Endothelial cell of umbilical vein (primary cell): ENCODE measurements around the gene NCKAP5. TPM values are rescaled to one million over a fixed set of nuclear protein-coding genes. Genes with fewer than 3 reads are reported as not detected.

Experiments
- BruUV-seq: library from RNA; stranded (reverse); fragments of 400-500 nt; replicated peaks from 2 replicates; lab custom pipeline; 2021; lab: Mats Ljungman, UMichigan
- CTCF ChIA-PET: fragments of 300-600, 350-600 bp; sonication (Branson Sonifier 250); formaldehyde crosslinking; loops from one replicate; lab custom pipeline; 2021; ENCODE audit warnings: antibody characterized with exemption, inconsistent platforms; lab: Charles Lee
- POLR2A ChIA-PET: fragments of 300-600, 350-600 bp; sonication (Branson Sonifier 250); formaldehyde crosslinking; loops from one replicate; lab custom pipeline; 2021; ENCODE audit warnings: antibody characterized with exemption, inconsistent platforms; lab: Charles Lee
- DNase-seq: peaks from one replicate; pipeline ENCODE4 v3.0.0-alpha.2; 2011; ENCODE audit warnings: low read depth, low spot score
- FAIRE-seq: peaks from 2 replicates; lab custom pipeline; 2011; peaks lifted over from hg19 to GRCh38; lab: Jason Lieb, UNC
- H2AFZ ChIP-seq: 2 replicates; pipeline ENCODE4 v1.6.0; 2012; ENCODE audit warnings: low read depth, low read length, control low read depth, inconsistent platforms
- H3K27ac ChIP-seq: 2 replicates; pipeline ENCODE4 v1.5.1; 2011; ENCODE audit warnings: low read depth, mild to moderate bottlenecking, control low read depth, low read length, moderate library complexity; ENCODE audit not compliant: insufficient read depth
- H3K27me3 ChIP-seq, 2 experiments: 2 replicates each; pipeline versions ENCODE4 v1.6.0 to v1.6.1; 2011; ENCODE audit warnings: low read length in 2 of 2, mixed read lengths in 1 of 2; ENCODE audit not compliant: control insufficient read depth in 2 of 2, insufficient read depth in 2 of 2
- H3K36me3 ChIP-seq, 2 experiments: 2 replicates in 1 of 2; 3 replicates in 1 of 2; pipeline ENCODE4 v1.5.1; 2011; ENCODE audit warnings: low read length in 2 of 2, mild to moderate bottlenecking in 1 of 2, moderate library complexity in 1 of 2; ENCODE audit not compliant: control insufficient read depth in 2 of 2, insufficient read depth in 2 of 2; ENCODE audit errors: extremely low read depth in 1 of 2
- H3K4me1 ChIP-seq: 3 replicates; pipeline ENCODE4 v1.5.1; 2011; ENCODE audit warnings: mild to moderate bottlenecking, low read length; ENCODE audit not compliant: control insufficient read depth, insufficient read depth; ENCODE audit errors: extremely low read depth
- H3K4me2 ChIP-seq: 2 replicates; pipeline ENCODE4 v1.6.1; 2011; ENCODE audit warnings: low read length, control low read depth, mixed read lengths; ENCODE audit not compliant: insufficient read depth
- H3K4me3 ChIP-seq, 3 experiments: fragments of 200-600 bp in 1 of 3; sonication (generic), shearing (Covaris generic) in 1 of 3; replicated peaks in 1 of 3; 2 replicates each; pipeline ENCODE4 v1.5.1; 2011 to 2016; ENCODE audit warnings: control low read depth in 3 of 3, low read length in 3 of 3, mild to moderate bottlenecking in 2 of 3, inconsistent platforms in 1 of 3, low read depth in 1 of 3, moderate library complexity in 1 of 3; ENCODE audit not compliant: insufficient read depth in 1 of 3
- H3K79me2 ChIP-seq: 2 replicates; pipeline ENCODE4 v1.6.0; 2012; ENCODE audit warnings: low read length, inconsistent platforms; ENCODE audit not compliant: control insufficient read depth, insufficient read depth
- H3K9ac ChIP-seq: replicated peaks from 2 replicates; pipeline ENCODE3; 2011; ENCODE audit warnings: low read length, control low read depth; ENCODE audit not compliant: insufficient read depth; ENCODE audit errors: extremely low read depth
- H3K9me1 ChIP-seq: replicated peaks from 3 replicates; pipeline ENCODE4 v1.6.0; 2011; ENCODE audit warnings: mild to moderate bottlenecking, low read length; ENCODE audit not compliant: control insufficient read depth, insufficient read depth; ENCODE audit errors: extremely low read depth
- H3K9me3 ChIP-seq: replicated peaks from 2 replicates; pipeline ENCODE4 v1.5.1; 2012; ENCODE audit warnings: low read length, inconsistent platforms; ENCODE audit not compliant: control insufficient read depth, insufficient read depth
- H4K20me1 ChIP-seq: replicated peaks from 2 replicates; pipeline ENCODE3; 2011; ENCODE audit warnings: mild to moderate bottlenecking, low read length; ENCODE audit not compliant: control insufficient read depth, insufficient read depth; ENCODE audit errors: extremely low read depth
- EZH2 ChIP-seq: IDR thresholded peaks from 2 replicates; pipeline ENCODE4 v1.6.1; 2012; ENCODE audit warnings: borderline replicate concordance, low read depth, mild to moderate bottlenecking, moderate library complexity, low read length, inconsistent platforms; ENCODE audit not compliant: severe bottlenecking
- FOS ChIP-seq: IDR thresholded peaks from 2 replicates; pipeline ENCODE4 v1.6.1; 2011; ENCODE audit warnings: mild to moderate bottlenecking, low read length, moderate library complexity, borderline replicate concordance; ENCODE audit not compliant: insufficient read depth
- GATA2 ChIP-seq: IDR thresholded peaks from 2 replicates; pipeline ENCODE4 v1.7.0; 2011; ENCODE audit warnings: low read depth, mild to moderate bottlenecking, moderate library complexity, mixed read lengths, low read length; ENCODE audit not compliant: insufficient read length, insufficient read depth
- JUN ChIP-seq: IDR thresholded peaks from 2 replicates; pipeline ENCODE4 v1.6.1; 2011; ENCODE audit warnings: borderline replicate concordance, low read depth; ENCODE audit not compliant: insufficient read length, insufficient read depth
- MYC ChIP-seq: IDR thresholded peaks from one replicate; pipeline ENCODE4 v1.6.1; 2011; ENCODE audit warnings: mild to moderate bottlenecking, low read depth, low read length
- POLR2A ChIP-seq: IDR thresholded peaks from 2 replicates; pipeline ENCODE4 v1.6.1; 2012; ENCODE audit warnings: low read depth, mild to moderate bottlenecking, control low read depth, low read length
- POLR2AphosphoS5 ChIP-seq: IDR thresholded peaks from 2 replicates; pipeline ENCODE4 v1.6.1; 2012; ENCODE audit warnings: low read depth, mild to moderate bottlenecking, control low read depth, low read length, moderate library complexity; ENCODE audit not compliant: insufficient read depth
- dilution Hi-C: fragments of 300-500 bp; cut with MboI; formaldehyde crosslinking; loops from one replicate; pipeline ENCODE4 v1.15.0; 2019; ENCODE audit warnings: low sequenced_read_pairs; ENCODE audit not compliant: extremely low pct_ligation_motif_present
- intact Hi-C: fragments of 100-400 bp; cut with micrococcal nuclease; formaldehyde crosslinking; loops from one replicate; pipeline ENCODE4 v1.10.0; 2022
- polyA plus RNA-seq, 4 experiments: library from polyadenylated mRNA; depleted of rRNA in 3 of 4; stranded (reverse) in 3 of 4; unstranded in 1 of 4; fragments of >200 nt; gene quantifications; 2 replicates each; pipeline versions ENCODE4 v1.2.1 to v1.2.3, GENCODE V29; 2011 to 2012; ENCODE audit warnings: missing spikeins in 1 of 4
- total RNA-seq: library from RNA; stranded (reverse); gene quantifications from 2 replicates; pipeline ENCODE4 v1.2.3, GENCODE V29; 2021
- TF ChIP-seq, protein P1 (sequence below): IDR thresholded peaks from 2 replicates; pipeline ENCODE4 v1.6.1; 2011; ENCODE audit not compliant: insufficient read depth, insufficient read length
- TF ChIP-seq, protein P2 (sequence below), 2 donors: IDR thresholded peaks; 1 replicate in 1 of 2; 2 replicates in 1 of 2; pipeline ENCODE4 v1.5.1; 2011; ENCODE audit warnings: low read length in 2 of 2, mild to moderate bottlenecking in 2 of 2, moderate library complexity in 2 of 2, control low read depth in 1 of 2, inconsistent platforms in 1 of 2, low read depth in 1 of 2; ENCODE audit not compliant: insufficient read depth in 1 of 2; ENCODE audit errors: extremely low read depth in 1 of 2

NCKAP5 gene
- total and polyA plus RNA-seq, 2 donors (not counting 3 experiments of a cell fraction or from before 2014, with no cell fraction given) = 0.47 to 3.3 TPM

DNA sequence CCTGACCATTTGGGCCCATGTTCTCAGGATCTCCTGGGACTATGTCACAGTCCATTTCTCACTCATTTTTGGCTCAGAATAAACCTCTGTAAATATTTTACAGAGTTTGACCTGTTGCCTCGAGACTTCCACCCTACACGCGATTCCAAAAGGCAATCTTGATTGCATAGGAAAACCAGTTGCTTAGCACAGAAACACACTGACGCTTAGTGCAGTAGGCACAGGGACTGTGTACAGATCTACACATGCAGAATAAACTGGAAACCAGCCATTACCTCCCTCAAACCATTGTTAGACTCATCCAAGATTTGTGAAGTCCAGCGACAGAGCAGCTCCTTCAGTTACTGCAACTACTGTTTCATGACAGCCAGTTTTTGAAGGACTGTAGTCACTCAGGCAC is 73.0 kb downstream of the NCKAP5 start:
- Histone ChIP-seq H2AFZ (no peak overlapping the region), H4K20me1 (no peaks in the 10 kb centered on the region), H3K9ac (no peak overlapping the region), H3K4me3 (no peak overlapping the region), H3K27me3 (no peaks in the 10 kb centered on the region), H3K36me3 (no peaks in the 10 kb centered on the region), H3K9me1 (no peaks in the 10 kb centered on the region), H3K4me2 (no peak overlapping the region), H3K4me1 (no peaks in the 10 kb centered on the region), H3K27ac (no peak overlapping the region), H3K79me2 (no peaks in the 10 kb centered on the region), H3K9me3 (no peaks in the 10 kb centered on the region)
- POLR2A ChIA-PET = no interaction called here
- BruUV-seq = no TSS peak
- CTCF ChIA-PET = no interaction called here
- dilution Hi-C loops = no loop called here
- intact Hi-C loops = no loop called here
- no peak for DNase-seq
- no peak for FAIRE-seq
- TF ChIP-seq, protein P1, sequence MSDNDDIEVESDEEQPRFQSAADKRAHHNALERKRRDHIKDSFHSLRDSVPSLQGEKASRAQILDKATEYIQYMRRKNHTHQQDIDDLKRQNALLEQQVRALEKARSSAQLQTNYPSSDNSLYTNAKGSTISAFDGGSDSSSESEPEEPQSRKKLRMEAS = no peak
- TF ChIP-seq POLR2A = no peak
- no peak for TF ChIP-seq POLR2AphosphoS5
- TF ChIP-seq MYC = no peak
- TF ChIP-seq EZH2 = no peak
- TF ChIP-seq, protein P2, sequence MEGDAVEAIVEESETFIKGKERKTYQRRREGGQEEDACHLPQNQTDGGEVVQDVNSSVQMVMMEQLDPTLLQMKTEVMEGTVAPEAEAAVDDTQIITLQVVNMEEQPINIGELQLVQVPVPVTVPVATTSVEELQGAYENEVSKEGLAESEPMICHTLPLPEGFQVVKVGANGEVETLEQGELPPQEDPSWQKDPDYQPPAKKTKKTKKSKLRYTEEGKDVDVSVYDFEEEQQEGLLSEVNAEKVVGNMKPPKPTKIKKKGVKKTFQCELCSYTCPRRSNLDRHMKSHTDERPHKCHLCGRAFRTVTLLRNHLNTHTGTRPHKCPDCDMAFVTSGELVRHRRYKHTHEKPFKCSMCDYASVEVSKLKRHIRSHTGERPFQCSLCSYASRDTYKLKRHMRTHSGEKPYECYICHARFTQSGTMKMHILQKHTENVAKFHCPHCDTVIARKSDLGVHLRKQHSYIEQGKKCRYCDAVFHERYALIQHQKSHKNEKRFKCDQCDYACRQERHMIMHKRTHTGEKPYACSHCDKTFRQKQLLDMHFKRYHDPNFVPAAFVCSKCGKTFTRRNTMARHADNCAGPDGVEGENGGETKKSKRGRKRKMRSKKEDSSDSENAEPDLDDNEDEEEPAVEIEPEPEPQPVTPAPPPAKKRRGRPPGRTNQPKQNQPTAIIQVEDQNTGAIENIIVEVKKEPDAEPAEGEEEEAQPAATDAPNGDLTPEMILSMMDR (IDR thresholded peaks at IDR 0.05; ENCODE audit: extremely low read depth in 1 of 2, insufficient read depth in 1 of 2, low read depth in 1 of 2, low read length in 2 of 2) = no peak
- no peak for TF ChIP-seq GATA2
- TF ChIP-seq FOS = no peak
- TF ChIP-seq JUN = no peak
